Mesenchymal stem cell (in vitro differentiated cells and primary cell): ENCODE data around the gene BHMT2.
A peak's percentile ranks its signal among the peaks of the same experiment; 100 is the strongest.

Experiments used
- DNase-seq: peaks from one replicate; pipeline ENCODE4 v3.0.0-alpha.2; 2013
- H2AFZ ChIP-seq: one replicate; pipeline ENCODE4 v1.6.1; 2013; ENCODE audit warnings: low read depth, mild to moderate bottlenecking, control low read depth, inconsistent platforms, low read length, moderate library complexity
- H2AK5ac ChIP-seq: 2 replicates; pipeline ENCODE4 v1.6.1; 2013; ENCODE audit warnings: low read length, moderate library complexity, mild to moderate bottlenecking, inconsistent platforms; ENCODE audit not compliant: severe bottlenecking
- H2BK120ac ChIP-seq: one replicate; pipeline ENCODE4 v1.6.1; 2013; ENCODE audit warnings: low read depth, mild to moderate bottlenecking, inconsistent platforms, low read length, moderate library complexity
- H2BK12ac ChIP-seq, 2 experiments: one replicate each; pipeline ENCODE4 v1.6.1; 2013; ENCODE audit warnings: inconsistent platforms in 2 of 2, low read length in 2 of 2, mild to moderate bottlenecking in 2 of 2, moderate library complexity in 2 of 2, control low read depth in 1 of 2
- H2BK15ac ChIP-seq: one replicate; pipeline ENCODE4 v1.6.1; 2013; ENCODE audit warnings: mild to moderate bottlenecking, low read depth, inconsistent platforms; ENCODE audit not compliant: poor library complexity, severe bottlenecking
- H2BK5ac ChIP-seq: 2 replicates; pipeline ENCODE4 v1.6.1; 2013; ENCODE audit warnings: low read depth, mild to moderate bottlenecking, low read length, control low read depth, inconsistent platforms; ENCODE audit not compliant: poor library complexity, severe bottlenecking
- H3K14ac ChIP-seq, 2 experiments: one replicate each; pipeline ENCODE4 v1.6.1; 2013; ENCODE audit warnings: inconsistent platforms in 2 of 2, low read length in 2 of 2, control low read depth in 1 of 2, mild to moderate bottlenecking in 1 of 2, moderate library complexity in 1 of 2
- H3K18ac ChIP-seq, 2 experiments: one replicate each; pipeline ENCODE4 v1.6.1; 2013; ENCODE audit warnings: inconsistent platforms in 2 of 2, low read length in 2 of 2, control low read depth in 1 of 2, low read depth in 1 of 2, mild to moderate bottlenecking in 1 of 2
- H3K23ac ChIP-seq, 2 experiments: one replicate each; pipeline ENCODE4 v1.6.1; 2013; ENCODE audit warnings: inconsistent platforms in 2 of 2, low read length in 2 of 2, mild to moderate bottlenecking in 2 of 2, moderate library complexity in 2 of 2, control low read depth in 1 of 2
- H3K27ac ChIP-seq: 2 replicates; pipeline ENCODE4 v1.5.1; 2013; ENCODE audit warnings: mild to moderate bottlenecking, moderate library complexity, low read length, control low read depth, inconsistent platforms; ENCODE audit not compliant: poor library complexity, severe bottlenecking
- H3K27me3 ChIP-seq, 2 experiments: 2 replicates each; pipeline versions ENCODE4 v1.6.1 to v1.7.0; 2013; ENCODE audit warnings: low read length in 2 of 2, mild to moderate bottlenecking in 2 of 2, moderate library complexity in 2 of 2, control low read depth in 1 of 2, inconsistent platforms in 1 of 2; ENCODE audit not compliant: control insufficient read depth in 1 of 2, insufficient read depth in 1 of 2
- H3K36me3 ChIP-seq, 2 experiments: 2 replicates each; pipeline versions ENCODE4 v1.6.1 to v1.7.0; 2013; ENCODE audit warnings: low read length in 2 of 2, control low read depth in 1 of 2, inconsistent platforms in 1 of 2, low read depth in 1 of 2, mild to moderate bottlenecking in 1 of 2; ENCODE audit not compliant: insufficient read depth in 2 of 2, control insufficient read depth in 1 of 2
- H3K4ac ChIP-seq, 2 experiments: one replicate each; pipeline ENCODE4 v1.6.1; 2013; ENCODE audit warnings: inconsistent platforms in 2 of 2, low read length in 2 of 2, mild to moderate bottlenecking in 2 of 2, moderate library complexity in 2 of 2, control low read depth in 1 of 2, low read depth in 1 of 2
- H3K4me1 ChIP-seq: 2 replicates; pipeline ENCODE4 v1.6.1; 2013; ENCODE audit warnings: low read depth, low read length, control low read depth; ENCODE audit not compliant: control insufficient read depth, insufficient read depth
- H3K4me2 ChIP-seq: 2 replicates; pipeline ENCODE4 v1.6.1; 2013; ENCODE audit warnings: low read length, mild to moderate bottlenecking, inconsistent platforms; ENCODE audit not compliant: poor library complexity, severe bottlenecking
- H3K4me3 ChIP-seq, 2 experiments: 2 replicates each; pipeline versions ENCODE4 v1.5.1 to v1.7.0; 2013; ENCODE audit warnings: low read length in 2 of 2, mild to moderate bottlenecking in 2 of 2, control low read depth in 1 of 2, low read depth in 1 of 2; ENCODE audit not compliant: insufficient read depth in 1 of 2
- H3K79me1 ChIP-seq: replicated peaks from 2 replicates; pipeline ENCODE4 v1.6.1; 2013; ENCODE audit warnings: mild to moderate bottlenecking, control low read depth, low read length, inconsistent platforms; ENCODE audit not compliant: poor library complexity, severe bottlenecking
- H3K9ac ChIP-seq: 2 replicates; pipeline ENCODE4 v1.7.0; 2013; ENCODE audit warnings: mild to moderate bottlenecking, low read length, moderate library complexity
- H3K9me3 ChIP-seq: 2 replicates; pipeline ENCODE4 v1.7.0; 2013; ENCODE audit warnings: mild to moderate bottlenecking, low read length; ENCODE audit not compliant: control insufficient read depth
- H4K8ac ChIP-seq: one replicate; pipeline ENCODE4 v1.6.1; 2013; ENCODE audit warnings: inconsistent platforms, mild to moderate bottlenecking, low read length, moderate library complexity
- H4K91ac ChIP-seq: one replicate; pipeline ENCODE4 v1.6.1; 2013; ENCODE audit warnings: mild to moderate bottlenecking, low read length, inconsistent platforms
- WGBS: methylation state at CpG from one replicate; pipeline ENCODE4 v1.1.7; 2013; ENCODE audit warnings: mixed read lengths; 5-methylcytosine and 5-hydroxymethylcytosine counted together

BHMT2 gene

DNA sequence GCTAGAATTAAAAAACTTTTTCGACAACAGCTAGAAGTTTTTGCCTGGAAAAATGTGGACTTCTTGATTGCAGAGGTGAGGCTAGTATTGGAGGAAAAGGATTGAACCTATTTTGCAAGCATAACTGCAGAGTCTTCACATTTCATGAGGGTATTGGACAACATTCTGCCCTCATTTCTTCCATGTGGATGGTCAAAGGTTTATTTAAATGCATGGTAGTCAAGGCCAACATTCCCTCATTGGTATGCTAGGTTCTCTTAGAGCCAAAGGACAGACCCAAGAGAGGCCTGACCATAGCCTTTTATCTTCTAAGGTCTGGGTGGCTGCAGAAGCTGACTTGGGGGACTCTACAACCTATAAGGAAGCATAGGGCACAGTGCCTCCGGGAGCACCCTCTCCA lies 11.2 kb downstream of the BHMT2 start:
- no peak for DNase-seq
- Histone ChIP-seq H3K4ac (no peak overlapping the region), H2BK12ac (no peak overlapping the region), H3K9ac (no peak overlapping the region), H3K9me3 (no peaks in the 10 kb centered on the region), H2BK120ac (no peak overlapping the region), H3K4me1 (peaks cover 2% of the 10 kb centered on the region), H4K91ac (no peak overlapping the region), H3K14ac (no peak overlapping the region), H2AFZ (no peak overlapping the region), H3K27ac (no peak overlapping the region), H2AK5ac (no peak overlapping the region), H2BK5ac (no peak overlapping the region), H3K18ac (no peak overlapping the region), H3K36me3 (peaks cover 0 to 10% of the 10 kb centered on the region in 2 experiments), H3K79me1 (no peaks in the 10 kb centered on the region), H4K8ac (no peak overlapping the region), H3K23ac (no peak overlapping the region), H2BK15ac (no peak overlapping the region), H3K4me3 (no peak overlapping the region), H3K27me3 (no peaks in the 10 kb centered on the region), H3K4me2 (no peak overlapping the region)
- WGBS: 85% methylated on average over 2 of the region's 2 CpGs

DNA sequence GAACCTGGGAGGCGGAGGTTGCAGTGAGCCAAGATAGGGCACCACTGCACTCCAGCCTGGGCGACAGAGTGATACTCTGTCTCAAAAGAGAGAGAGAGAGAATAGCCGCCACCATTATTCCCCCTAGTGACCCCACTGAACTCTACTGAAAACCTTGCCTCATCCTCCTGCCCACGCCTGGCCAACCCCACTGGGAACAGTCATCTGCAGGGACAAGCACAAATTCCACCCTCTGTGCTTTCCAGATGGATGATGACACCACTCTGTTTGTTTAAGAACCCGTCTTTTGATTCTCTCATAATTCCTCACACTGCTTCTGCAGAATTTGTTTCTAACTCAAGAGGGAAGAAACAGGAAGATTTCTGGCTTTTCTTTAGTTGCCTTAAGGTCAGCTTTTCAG lies 12.2 kb downstream of the BHMT2 start:
- Histone ChIP-seq H3K9ac (no peak overlapping the region), H4K91ac (no peak overlapping the region), H3K79me1 (no peaks in the 10 kb centered on the region), H2BK15ac (no peak overlapping the region), H3K4me1 (peaks cover 2% of the 10 kb centered on the region), H2AK5ac (no peak overlapping the region), H3K14ac (no peak overlapping the region), H3K4me2 (no peak overlapping the region), H3K4ac (no peak overlapping the region), H3K27ac (no peak overlapping the region), H2BK12ac (no peak overlapping the region), H3K27me3 (no peaks in the 10 kb centered on the region), H3K4me3 (no peak overlapping the region), H3K36me3 (peaks cover 0 to 10% of the 10 kb centered on the region in 2 experiments), H2BK5ac (no peak overlapping the region), H3K9me3 (no peaks in the 10 kb centered on the region), H3K23ac (no peak overlapping the region), H2AFZ (no peak overlapping the region), H2BK120ac (no peak overlapping the region), H4K8ac (no peak overlapping the region), H3K18ac (no peak overlapping the region)
- WGBS: 87% methylated on average over 5 of the region's 5 CpGs
- no peak for DNase-seq

DNA sequence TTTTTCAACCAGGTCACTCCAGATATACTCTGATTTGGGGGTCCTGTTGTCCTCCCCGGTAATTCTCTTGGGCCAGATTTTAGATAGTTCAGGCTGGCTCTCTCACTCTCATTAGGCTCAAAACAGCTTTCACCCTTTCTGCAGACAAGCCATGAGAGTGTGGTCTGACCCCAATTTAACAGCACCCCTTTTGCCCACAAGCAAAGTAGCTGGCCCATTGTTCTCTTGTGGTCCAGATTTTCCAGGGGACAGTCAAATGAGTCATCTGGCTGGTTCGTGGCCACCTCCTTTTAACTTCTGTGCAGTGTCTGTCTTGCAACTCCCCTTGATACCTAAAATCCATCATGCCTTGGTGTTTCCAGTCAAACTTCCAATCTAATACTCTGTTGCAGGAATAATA lies 16.5 kb downstream of the BHMT2 start:
- H2BK5ac ChIP-seq: no peak overlapping the region
- no peaks in the 10 kb centered on the region for H3K36me3 ChIP-seq
- no peaks in the 10 kb centered on the region for H3K9me3 ChIP-seq
- H4K91ac ChIP-seq: no peak overlapping the region
- no peak overlapping the region for H2BK120ac ChIP-seq
- no peaks in the 10 kb centered on the region for H3K27me3 ChIP-seq
- H3K18ac ChIP-seq: no peak overlapping the region
- peaks cover 2% of the 10 kb centered on the region for H3K4me1 ChIP-seq
- H3K4me2 ChIP-seq: no peak overlapping the region
- DNase-seq: no peak
- no peak overlapping the region for H2BK12ac ChIP-seq
- H3K9ac ChIP-seq: no peak overlapping the region
- no peak overlapping the region for H3K27ac ChIP-seq
- H3K79me1 ChIP-seq: no peaks in the 10 kb centered on the region
- H2AFZ ChIP-seq: no peak overlapping the region
- 69% methylated on average over 2 of the region's 2 CpGs for WGBS
- H2AK5ac ChIP-seq: no peak overlapping the region
- no peak overlapping the region for H3K4me3 ChIP-seq
- H3K23ac ChIP-seq: no peak overlapping the region
- H3K4ac ChIP-seq: no peak overlapping the region
- no peak overlapping the region for H3K14ac ChIP-seq
- no peak overlapping the region for H2BK15ac ChIP-seq
- no peak overlapping the region for H4K8ac ChIP-seq

DNA sequence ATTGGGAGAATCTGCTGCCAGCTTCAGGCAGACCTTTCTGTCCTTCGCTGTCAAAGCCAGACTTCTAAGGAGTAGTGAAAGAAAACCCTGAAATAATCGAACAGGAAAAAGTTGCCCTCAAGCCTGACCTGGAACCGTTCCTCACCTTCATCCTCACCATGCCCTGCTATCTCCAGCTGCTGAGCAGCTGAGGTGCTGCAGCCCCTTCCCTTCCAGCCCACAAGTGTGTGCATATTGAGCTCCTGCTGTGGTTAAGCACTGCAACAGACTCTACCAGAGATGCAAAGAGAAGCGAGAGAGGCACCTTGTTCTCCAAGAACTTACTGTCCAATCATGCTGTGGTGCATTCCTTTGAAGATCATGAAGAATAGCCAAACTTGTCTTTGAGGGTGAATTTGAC lies 18.9 kb downstream of the BHMT2 start:
- no peaks in the 10 kb centered on the region for H3K9me3 ChIP-seq
- peak overlapping the region in 1 of 2 experiments; percentile 79 for H3K14ac ChIP-seq
- no peak overlapping the region for H2AFZ ChIP-seq
- peaks cover 0 to 7% of the 10 kb centered on the region in 2 experiments for H3K27me3 ChIP-seq
- H3K27ac ChIP-seq: no peak overlapping the region
- H3K79me1 ChIP-seq: no peaks in the 10 kb centered on the region
- no peak overlapping the region for H2BK5ac ChIP-seq
- no peak overlapping the region for H3K18ac ChIP-seq
- H3K4ac ChIP-seq: no peak overlapping the region
- no peaks in the 10 kb centered on the region for H3K36me3 ChIP-seq
- no peak overlapping the region for H2AK5ac ChIP-seq
- H2BK120ac ChIP-seq: no peak overlapping the region
- no peak for DNase-seq
- no peak overlapping the region for H3K4me3 ChIP-seq
- H3K23ac ChIP-seq: no peak overlapping the region
- H4K8ac ChIP-seq: no peak overlapping the region
- H3K4me2 ChIP-seq: no peak overlapping the region
- H2BK15ac ChIP-seq: no peak overlapping the region
- no peak overlapping the region for H2BK12ac ChIP-seq
- 80% methylated on average over 4 of the region's 4 CpGs for WGBS
- H3K9ac ChIP-seq: no peak overlapping the region
- H4K91ac ChIP-seq: no peak overlapping the region
- H3K4me1 ChIP-seq: peaks cover 2% of the 10 kb centered on the region
